ENCODE data around the gene APLN.

- TF ChIP-seq EZH2 (IDR thresholded peaks at IDR 0.05; ENCODE audit: low read length, missing control alignments), result no peak
- no peak for TF ChIP-seq CTCF (conservative IDR thresholded peaks at IDR 0.05 in 1 of 2, IDR thresholded peaks at IDR 0.05 in 1 of 2; ENCODE audit: low read depth in 1 of 2, low read length in 2 of 2)
These were observed 55.3 kb downstream of the APLN start for GRCh38 chrX:129599499-129599898.

Measured in fibroblast of lung (primary cell).